HK-2 (cell line): ENCODE data around the gene RNF220.

Experiments used
- DNase-seq: peaks from one replicate; pipeline ENCODE4 v3.0.0-alpha.2; 2018; ENCODE audit not compliant: unreplicated experiment

RNF220 gene

DNA sequence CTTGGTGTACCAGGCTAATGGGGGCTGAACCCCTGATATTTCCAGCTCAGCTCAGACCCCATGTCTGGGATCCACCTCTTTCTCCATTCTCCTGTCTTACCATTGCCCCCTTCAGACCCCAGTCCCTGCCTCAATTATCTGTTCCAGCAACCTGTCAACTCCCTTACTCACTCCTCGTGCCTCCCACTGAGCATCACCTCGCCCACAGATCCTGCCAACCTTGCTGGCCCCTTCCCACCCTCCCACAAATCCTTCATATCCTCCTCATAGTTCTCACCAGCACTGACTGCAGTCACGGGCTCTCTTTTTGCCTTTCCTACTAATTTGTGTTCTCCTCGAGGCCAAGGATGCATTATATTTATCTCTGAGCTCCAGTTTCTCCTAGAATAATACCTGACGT lies 206.4 kb downstream of the RNF220 start:
- no peak for DNase-seq

DNA sequence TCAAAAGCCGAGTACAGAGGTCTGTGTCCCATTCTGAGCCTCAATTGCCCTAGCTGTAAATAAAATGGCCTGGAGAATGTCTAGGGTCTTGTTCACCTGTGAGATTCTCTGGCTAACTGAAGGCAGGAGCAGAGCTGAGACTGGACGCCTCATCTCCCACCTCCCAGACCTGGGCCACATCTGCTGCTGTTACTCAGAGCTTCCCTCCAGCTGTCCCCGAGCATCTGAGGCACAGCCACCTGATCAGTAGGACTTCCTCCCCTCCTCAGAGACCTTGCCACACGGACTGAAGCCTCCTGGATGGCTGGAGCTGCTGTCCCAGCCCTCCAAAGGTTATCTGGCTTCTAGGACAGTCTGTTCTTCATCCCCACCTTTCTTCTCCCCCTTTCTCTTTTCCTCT lies 206.8 kb downstream of the RNF220 start:
- no peak for DNase-seq

DNA sequence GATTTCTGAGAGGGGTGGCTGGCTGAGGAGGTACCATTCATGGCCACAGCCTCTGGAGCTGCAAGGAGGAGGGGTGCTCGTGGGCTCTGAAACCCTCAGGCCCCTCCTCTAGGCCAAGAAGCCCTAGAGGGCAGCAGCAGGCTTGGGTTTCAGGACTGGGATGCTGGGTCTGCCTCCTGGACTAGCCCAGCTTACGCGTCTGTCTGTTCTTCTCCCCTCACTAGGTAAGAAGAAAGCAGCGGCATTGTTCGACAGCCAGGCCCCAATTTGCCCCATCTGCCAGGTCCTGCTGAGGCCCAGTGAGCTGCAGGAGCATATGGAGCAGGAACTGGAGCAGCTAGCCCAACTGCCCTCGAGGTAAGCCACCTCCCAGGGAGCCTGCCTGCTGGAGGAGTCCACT lies 208.9 kb downstream of the RNF220 start:
- DNase-seq = no peak

- DNase-seq = no peak
Measured at GRCh38 chr1:44616284-44616990, 211.4 kb downstream of the RNF220 start.

GRCh38 chr1:44616991-44617702 lies 212.1 kb downstream of the RNF220 start:
- DNase-seq = peak; percentile 45

DNA sequence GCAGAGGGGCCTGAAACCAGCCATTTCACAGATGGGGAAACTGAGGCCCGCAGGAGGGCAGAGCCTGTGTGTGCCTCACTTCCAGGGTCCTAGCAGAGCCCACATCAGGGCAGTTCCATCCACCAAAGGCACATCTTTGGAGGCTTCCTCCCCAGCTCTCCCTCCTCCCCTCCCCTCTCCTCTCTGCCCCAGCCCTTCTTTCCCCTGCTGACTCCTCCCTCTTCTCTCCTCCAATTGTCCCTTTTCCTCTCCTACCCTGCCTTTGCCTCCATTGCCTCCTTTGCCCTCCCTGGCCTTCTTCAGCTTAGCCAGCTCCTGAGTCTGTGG lies 212.6 kb downstream of the RNF220 start:
- DNase-seq = no peak

- peak; percentile 86 for DNase-seq
Measured at GRCh38 chr1:44619261-44619900, 214.3 kb downstream of the RNF220 start.

DNA sequence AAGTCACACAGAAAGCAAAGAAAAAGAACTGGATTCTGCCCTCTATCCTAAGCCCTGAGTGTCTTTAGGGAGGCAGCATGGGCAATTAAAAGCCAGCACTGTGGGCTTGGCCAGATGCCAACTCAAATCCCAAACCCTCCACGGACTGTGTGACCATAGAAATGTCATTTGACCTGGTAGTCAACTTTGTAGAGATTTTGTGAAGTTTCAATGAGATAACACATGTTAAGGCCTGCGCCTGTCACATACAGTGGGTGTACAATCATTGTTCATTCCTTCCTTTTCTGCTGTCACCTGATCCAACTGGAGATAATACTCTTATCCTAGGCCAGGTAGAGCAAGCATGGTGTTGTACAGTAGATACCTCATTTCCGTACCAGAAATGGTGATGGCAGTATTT lies 215.0 kb downstream of the RNF220 start:
- DNase-seq = no peak

DNA sequence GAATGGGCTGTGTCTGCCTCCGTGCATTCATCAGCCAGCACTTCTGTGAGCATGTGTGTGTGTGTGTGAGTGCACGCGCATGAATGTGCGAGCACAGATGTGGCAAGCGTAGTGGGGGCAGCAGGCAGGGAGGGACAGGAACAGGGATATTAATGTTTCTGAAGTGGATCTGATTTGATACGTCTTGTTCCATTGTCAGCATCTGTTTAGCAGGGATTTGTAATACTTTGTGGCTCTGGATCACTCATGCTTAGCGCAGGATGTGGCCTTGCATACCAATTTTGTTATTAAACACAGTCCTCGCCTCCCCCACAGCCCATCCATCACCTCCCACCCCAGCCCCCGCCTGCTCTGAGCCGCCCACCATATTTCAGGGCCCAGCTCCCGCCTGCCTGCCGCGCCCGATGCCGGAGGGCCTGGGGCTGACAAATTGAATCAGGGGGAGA lies 216.8 kb downstream of the RNF220 start:
- DNase-seq = no peak

GRCh38 chr1:44624268-44624901 lies 219.3 kb downstream of the RNF220 start:
- no peak for DNase-seq

GRCh38 chr1:44625348-44625747 lies 220.3 kb downstream of the RNF220 start:
- DNase-seq = no peak

- peak; percentile 75 for DNase-seq
Measured at GRCh38 chr1:44628962-44629756, 224.1 kb downstream of the RNF220 start.

- no peak for DNase-seq
Measured at GRCh38 chr1:44630116-44630515, 225.1 kb downstream of the RNF220 start.

DNA sequence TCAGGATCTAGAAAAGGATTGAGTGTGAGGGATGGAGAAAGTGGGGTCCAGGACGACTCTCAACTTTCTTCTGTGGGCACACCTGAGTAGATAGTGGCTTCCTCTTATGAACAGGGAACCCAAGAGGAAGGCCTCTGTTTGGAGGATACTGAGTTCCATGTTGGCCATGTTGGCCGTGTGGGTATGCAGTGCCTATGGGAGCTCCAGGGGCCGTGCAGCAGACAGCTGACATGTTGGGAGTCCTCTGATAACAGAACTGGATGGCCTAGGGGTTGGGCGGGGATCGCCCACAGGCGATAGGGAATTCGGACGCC lies 226.2 kb downstream of the RNF220 start:
- DNase-seq = no peak

DNA sequence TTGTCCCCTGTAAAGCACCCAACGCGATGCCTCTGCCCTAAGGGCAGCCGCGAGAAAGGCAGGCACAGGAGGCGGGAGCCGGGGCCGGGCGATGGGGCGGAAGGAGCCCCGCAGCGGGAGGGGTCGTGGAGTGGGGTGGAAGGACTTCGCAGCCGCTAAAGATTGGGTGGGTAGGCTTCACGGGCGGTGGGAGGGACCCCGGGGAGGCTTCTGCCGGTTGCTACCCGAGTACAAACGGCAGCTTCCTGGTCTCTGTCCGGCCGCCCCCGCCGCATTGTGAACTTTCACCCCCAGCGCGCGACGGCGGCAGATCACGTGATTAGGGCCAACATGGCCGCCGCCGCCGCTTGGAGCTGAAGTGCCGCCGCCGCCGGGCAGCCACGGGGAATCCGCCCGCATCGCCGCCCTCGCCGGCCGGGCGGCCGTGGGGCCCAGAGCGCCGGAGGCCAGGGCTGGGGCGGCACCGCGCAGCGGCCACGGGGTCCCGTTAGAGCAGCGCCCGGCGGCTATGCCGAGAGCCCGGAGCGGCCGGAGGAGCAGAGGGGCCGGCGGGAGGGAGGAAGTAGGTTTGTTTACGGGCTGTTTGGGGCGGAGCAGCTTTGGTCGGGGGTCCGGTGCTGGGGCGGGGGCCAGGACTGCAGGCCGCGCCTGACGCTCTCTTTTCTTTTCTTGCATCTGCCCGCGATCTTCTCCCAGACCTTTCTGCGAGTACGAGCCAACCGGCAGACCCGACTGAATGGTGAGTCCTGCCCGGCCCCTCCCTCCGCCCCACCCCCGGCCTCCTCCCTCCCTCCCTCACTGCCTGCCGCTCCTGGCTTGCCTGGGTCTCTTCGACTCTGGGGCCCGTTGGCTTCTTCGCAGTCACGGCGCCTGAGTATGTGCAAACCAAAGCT lies 226.8 kb downstream of the RNF220 start:
- peak; percentile 90 for DNase-seq

DNA sequence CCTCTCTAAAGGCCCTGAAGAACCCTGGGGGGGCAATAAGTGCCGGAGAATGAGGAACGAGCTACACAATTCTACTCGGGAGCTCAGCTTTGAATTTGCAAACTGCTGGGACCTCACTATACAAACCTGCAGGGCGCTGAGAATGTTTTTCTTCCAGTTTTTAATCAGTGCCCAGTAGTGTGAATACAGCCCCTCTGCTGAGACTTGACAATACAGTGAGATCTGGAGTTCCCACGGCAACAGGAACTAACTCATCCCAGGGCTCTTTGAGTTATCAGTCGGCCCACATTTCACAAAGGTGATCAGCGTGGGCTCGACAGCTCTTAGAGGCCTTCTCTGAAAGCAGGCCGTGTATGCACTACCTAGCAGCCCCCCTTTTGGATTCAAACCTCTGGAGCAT lies 227.5 kb downstream of the RNF220 start:
- no peak for DNase-seq

GRCh38 chr1:44634606-44635189 lies 229.6 kb downstream of the RNF220 start:
- no peak for DNase-seq

DNA sequence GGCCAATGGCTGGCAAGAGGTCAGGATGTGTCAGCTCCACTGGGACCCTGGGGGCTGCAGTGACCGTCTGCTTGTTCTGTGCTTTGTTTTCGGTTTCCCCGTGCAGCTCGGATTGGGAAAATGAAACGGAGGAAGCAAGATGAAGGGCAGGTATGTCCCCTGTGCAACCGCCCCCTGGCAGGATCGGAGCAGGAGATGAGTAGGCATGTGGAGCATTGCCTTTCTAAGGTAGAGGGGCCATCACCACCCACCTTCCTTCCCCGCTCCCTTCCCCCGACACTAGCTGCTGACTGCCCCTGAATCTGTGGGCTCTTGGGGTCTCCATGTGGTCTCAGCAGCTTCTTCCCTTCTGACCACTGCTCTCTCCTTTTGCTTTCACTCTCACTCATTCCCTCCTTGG lies 230.4 kb downstream of the RNF220 start:
- DNase-seq = no peak

DNA sequence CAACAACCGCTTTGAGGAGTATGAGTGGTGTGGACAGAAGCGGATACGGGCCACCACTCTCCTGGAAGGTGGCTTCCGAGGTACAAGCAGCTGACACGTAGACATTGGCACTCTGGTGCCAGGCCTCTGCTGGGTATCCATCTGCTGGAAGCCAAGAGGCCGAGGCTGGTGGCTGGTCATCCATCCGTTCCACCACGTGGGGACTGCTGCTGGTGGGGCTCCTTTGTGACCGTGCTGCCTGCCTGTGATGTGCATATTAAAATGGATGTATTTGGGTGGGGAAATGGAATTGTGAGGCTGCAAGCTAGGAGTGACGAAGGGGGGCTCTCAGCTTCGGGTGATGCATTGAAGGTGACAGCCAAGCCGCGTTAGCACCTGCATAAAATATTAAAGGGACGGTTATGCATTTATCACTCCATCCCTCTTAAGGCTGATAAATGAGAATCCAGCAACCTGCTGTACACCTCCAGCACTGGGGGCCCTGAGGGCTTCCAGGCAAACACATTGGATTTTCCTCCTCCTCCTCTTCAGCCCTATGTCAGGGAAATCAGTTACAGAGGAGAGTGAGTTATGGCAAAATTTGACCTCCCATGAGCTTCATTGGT lies 231.1 kb downstream of the RNF220 start:
- no peak for DNase-seq
